ENCODE results near the gene SCML1.
"Not testable (repeated sequence)": the region's sequence is repeated elsewhere in the genome, so short reads cannot be mapped to it uniquely, and the experiment has no call there.

The SCML1 gene

GRCh38 chrX:17740137-17741122 is 3.1 kb downstream of the SCML1 start:
- no peak for DNase-seq

GRCh38 chrX:17741123-17741511 is 3.8 kb downstream of the SCML1 start:
- DNase-seq, result no peak

GRCh38 chrX:17743913-17744312 is 6.6 kb downstream of the SCML1 start:
- no peak for DNase-seq

- no peak for DNase-seq
These were observed 7.7 kb downstream of the SCML1 start for GRCh38 chrX:17744896-17745523.

- DNase-seq, result no peak
These were observed 10.4 kb downstream of the SCML1 start for GRCh38 chrX:17747692-17748091.

- no peak for DNase-seq
These were observed 11.4 kb downstream of the SCML1 start for GRCh38 chrX:17748684-17749083.

- no peak for DNase-seq
These were observed 13.1 kb downstream of the SCML1 start for GRCh38 chrX:17750436-17750835.

- DNase-seq, result no peak
These were observed 21.1 kb downstream of the SCML1 start for GRCh38 chrX:17758382-17758781.

- DNase-seq, result no peak
These were observed 22.7 kb downstream of the SCML1 start for GRCh38 chrX:17759990-17760389.

GRCh38 chrX:17767734-17768133 is 30.4 kb downstream of the SCML1 start:
- DNase-seq, result no peak

- DNase-seq, result no peak
These were observed 31.7 kb downstream of the SCML1 start for GRCh38 chrX:17768997-17769396.

- DNase-seq, result no peak
These were observed 32.5 kb downstream of the SCML1 start for GRCh38 chrX:17769701-17770269.

GRCh38 chrX:17773221-17773876 is 36.1 kb downstream of the SCML1 start:
- no peak for DNase-seq

GRCh38 chrX:17774053-17774452 is 36.8 kb downstream of the SCML1 start:
- no peak for DNase-seq

GRCh38 chrX:17778997-17779396 is 41.7 kb downstream of the SCML1 start:
- DNase-seq, result no peak

GRCh38 chrX:17779434-17779833 is 42.1 kb downstream of the SCML1 start:
- no peak for DNase-seq

GRCh38 chrX:17786554-17787347 is 49.5 kb downstream of the SCML1 start:
- not testable (repeated sequence) for DNase-seq

GRCh38 chrX:17787557-17787956 is 50.3 kb downstream of the SCML1 start:
- DNase-seq, result no peak

- DNase-seq, result no peak
These were observed 51.1 kb downstream of the SCML1 start for GRCh38 chrX:17788439-17788838.

- DNase-seq, result no peak
These were observed 51.8 kb downstream of the SCML1 start for GRCh38 chrX:17788956-17789562.

GRCh38 chrX:17792826-17793225 is 55.5 kb downstream of the SCML1 start:
- no peak for DNase-seq

- no peak for DNase-seq
These were observed 61.6 kb downstream of the SCML1 start for GRCh38 chrX:17798921-17799320.

Measured in NCI-H1436 treated with DMSO at 0.1 percent for 48 hours (cell line).